ENCODE data around the gene NECTIN1. TPM values are rescaled to one million over a fixed set of nuclear protein-coding genes. Genes with fewer than 3 reads are reported as not detected.

Gene NECTIN1
- total RNA-seq, 1 experiment from 2014 or later: 23.8 TPM

DNA sequence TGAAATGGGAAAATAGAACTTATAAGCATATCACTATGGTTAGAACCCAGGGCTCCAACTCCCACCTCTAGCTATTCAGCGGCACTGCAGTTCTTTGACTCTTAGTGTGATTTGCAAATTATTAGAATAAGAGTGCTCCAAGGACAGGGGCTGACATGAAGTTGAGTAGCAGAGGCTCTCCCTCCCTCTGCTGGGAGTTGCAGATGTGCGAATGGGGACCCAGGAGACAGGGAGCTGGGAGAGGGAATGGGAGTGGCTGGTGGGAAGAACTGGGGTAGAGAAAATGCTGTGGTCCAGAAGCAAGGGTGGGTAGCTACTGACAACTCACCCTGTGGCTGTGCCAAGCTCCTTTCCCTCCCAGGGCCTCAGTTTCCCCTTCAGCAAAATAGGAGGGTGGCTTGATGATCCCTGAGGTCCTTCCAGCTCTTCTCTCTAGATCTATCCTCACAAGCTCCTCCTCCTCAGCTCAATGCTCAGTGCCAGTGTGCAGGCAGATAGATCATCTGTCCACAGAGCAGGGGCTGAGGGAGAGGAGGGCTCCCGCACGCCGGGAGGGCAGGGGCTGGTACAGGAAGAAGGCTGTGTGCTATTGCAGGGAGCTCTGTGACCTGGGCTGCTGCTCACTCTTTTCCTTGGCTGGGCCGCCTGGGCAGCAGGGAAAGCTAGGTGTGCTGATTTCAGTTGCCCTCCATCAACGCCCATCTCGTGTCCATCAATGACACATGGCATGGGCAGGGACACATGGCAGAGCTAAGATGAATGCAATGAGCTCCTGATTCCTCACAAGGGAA lies 99.0 kb downstream of the NECTIN1 start:
- Histone ChIP-seq H3K27ac (ENCODE audit: low read depth, low read length) (no peak overlapping the region), H2AFZ (ENCODE audit: low read depth, low read length, poor library complexity, severe bottlenecking) (no peak overlapping the region), H3K9me2 (ENCODE audit: insufficient read depth) (no peaks in the 10 kb centered on the region), H4K20me1 (ENCODE audit: insufficient read depth) (no peaks in the 10 kb centered on the region), H3K4me3 (replicated peaks in 1 of 2; ENCODE audit: low read depth in 1 of 2, low read length in 2 of 2) (no peak overlapping the region), H3K4me2 (ENCODE audit: low read length) (no peak overlapping the region), H3K79me2 (ENCODE audit: insufficient read depth, low read length) (no peaks in the 10 kb centered on the region), H3K27me3 (ENCODE audit: insufficient read depth, low read length) (no peaks in the 10 kb centered on the region), H3K9ac (ENCODE audit: low read length) (no peak overlapping the region), H3K9me3 (ENCODE audit: control insufficient read depth in 1 of 2, insufficient read depth in 1 of 2, low read depth in 1 of 2, low read length in 2 of 2) (no peaks in the 10 kb centered on the region), H3K4me1 (ENCODE audit: control insufficient read depth in 1 of 2, insufficient read depth in 2 of 2, low read length in 2 of 2) (no peaks in the 10 kb centered on the region), H3K36me3 (ENCODE audit: control insufficient read depth in 1 of 2, insufficient read depth in 2 of 2, low read length in 2 of 2) (no peaks in the 10 kb centered on the region)
- intact Hi-C loops (cut with micrococcal nuclease): no loop called here
- ChIA-PET CTCF (interaction anchor here (1.5 kb wide), 1 partner anchor 12 kb away, joined by 4 read pairs; no protein-coding TSS in a partner anchor), RAD21 (ENCODE audit: low non-redundant PET in 1 of 2, low total read pairs in 2 of 2, uncharacterized antibody in 2 of 2, unreplicated experiment in 2 of 2) (no interaction called here), POLR2A (no interaction called here)
- ATAC-seq (no peak), DNase-seq (ENCODE audit: low read depth, low spot score) (no peak)
- BruUV-seq (replicated peaks): no TSS peak
- TF ChIP-seq ELF1 (IDR thresholded peaks at IDR 0.05; ENCODE audit: borderline replicate concordance, low read depth) (no peak), TCF7L2 (IDR thresholded peaks at IDR 0.05; ENCODE audit: borderline replicate concordance, extremely low read depth, insufficient read depth, insufficient read length) (no peak), YY1 (IDR thresholded peaks at IDR 0.05; ENCODE audit: extremely low read depth, insufficient replicate concordance, low read depth, low read length) (no peak), RAD21 (IDR thresholded peaks at IDR 0.05; ENCODE audit: low read depth) (no peak), CBX3 (IDR thresholded peaks at IDR 0.05; ENCODE audit: low read depth) (no peak), POLR2A (IDR thresholded peaks at IDR 0.05; ENCODE audit: borderline replicate concordance, extremely low read depth, insufficient read depth, insufficient read length) (no peak), EZH2 (IDR thresholded peaks at IDR 0.05) (no peak), ZNF274 (IDR thresholded peaks at IDR 0.05; ENCODE audit: low read depth, low read length) (no peak), SP1 (IDR thresholded peaks at IDR 0.05; ENCODE audit: low read depth) (no peak), EZH2phosphoT487 (IDR thresholded peaks at IDR 0.05; ENCODE audit: borderline replicate concordance) (no peak), CEBPB (IDR thresholded peaks at IDR 0.05; ENCODE audit: low read depth) (no peak)
- TF ChIP-seq, protein P1, sequence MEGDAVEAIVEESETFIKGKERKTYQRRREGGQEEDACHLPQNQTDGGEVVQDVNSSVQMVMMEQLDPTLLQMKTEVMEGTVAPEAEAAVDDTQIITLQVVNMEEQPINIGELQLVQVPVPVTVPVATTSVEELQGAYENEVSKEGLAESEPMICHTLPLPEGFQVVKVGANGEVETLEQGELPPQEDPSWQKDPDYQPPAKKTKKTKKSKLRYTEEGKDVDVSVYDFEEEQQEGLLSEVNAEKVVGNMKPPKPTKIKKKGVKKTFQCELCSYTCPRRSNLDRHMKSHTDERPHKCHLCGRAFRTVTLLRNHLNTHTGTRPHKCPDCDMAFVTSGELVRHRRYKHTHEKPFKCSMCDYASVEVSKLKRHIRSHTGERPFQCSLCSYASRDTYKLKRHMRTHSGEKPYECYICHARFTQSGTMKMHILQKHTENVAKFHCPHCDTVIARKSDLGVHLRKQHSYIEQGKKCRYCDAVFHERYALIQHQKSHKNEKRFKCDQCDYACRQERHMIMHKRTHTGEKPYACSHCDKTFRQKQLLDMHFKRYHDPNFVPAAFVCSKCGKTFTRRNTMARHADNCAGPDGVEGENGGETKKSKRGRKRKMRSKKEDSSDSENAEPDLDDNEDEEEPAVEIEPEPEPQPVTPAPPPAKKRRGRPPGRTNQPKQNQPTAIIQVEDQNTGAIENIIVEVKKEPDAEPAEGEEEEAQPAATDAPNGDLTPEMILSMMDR (IDR thresholded peaks at IDR 0.05 in 2 of 3, conservative IDR thresholded peaks at IDR 0.05 in 1 of 3; ENCODE audit: borderline replicate concordance in 1 of 3, insufficient read depth in 1 of 3, low read depth in 2 of 3, low read length in 2 of 3): no peak
- TF ChIP-seq, protein P2, sequence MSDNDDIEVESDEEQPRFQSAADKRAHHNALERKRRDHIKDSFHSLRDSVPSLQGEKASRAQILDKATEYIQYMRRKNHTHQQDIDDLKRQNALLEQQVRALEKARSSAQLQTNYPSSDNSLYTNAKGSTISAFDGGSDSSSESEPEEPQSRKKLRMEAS (IDR thresholded peaks at IDR 0.05): no peak
- TF ChIP-seq, protein P3, sequence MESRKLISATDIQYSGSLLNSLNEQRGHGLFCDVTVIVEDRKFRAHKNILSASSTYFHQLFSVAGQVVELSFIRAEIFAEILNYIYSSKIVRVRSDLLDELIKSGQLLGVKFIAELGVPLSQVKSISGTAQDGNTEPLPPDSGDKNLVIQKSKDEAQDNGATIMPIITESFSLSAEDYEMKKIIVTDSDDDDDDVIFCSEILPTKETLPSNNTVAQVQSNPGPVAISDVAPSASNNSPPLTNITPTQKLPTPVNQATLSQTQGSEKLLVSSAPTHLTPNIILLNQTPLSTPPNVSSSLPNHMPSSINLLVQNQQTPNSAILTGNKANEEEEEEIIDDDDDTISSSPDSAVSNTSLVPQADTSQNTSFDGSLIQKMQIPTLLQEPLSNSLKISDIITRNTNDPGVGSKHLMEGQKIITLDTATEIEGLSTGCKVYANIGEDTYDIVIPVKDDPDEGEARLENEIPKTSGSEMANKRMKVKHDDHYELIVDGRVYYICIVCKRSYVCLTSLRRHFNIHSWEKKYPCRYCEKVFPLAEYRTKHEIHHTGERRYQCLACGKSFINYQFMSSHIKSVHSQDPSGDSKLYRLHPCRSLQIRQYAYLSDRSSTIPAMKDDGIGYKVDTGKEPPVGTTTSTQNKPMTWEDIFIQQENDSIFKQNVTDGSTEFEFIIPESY (IDR thresholded peaks at IDR 0.05; ENCODE audit: extremely low read depth, insufficient replicate concordance, low read length): no peak
- TF ChIP-seq, protein P4, sequence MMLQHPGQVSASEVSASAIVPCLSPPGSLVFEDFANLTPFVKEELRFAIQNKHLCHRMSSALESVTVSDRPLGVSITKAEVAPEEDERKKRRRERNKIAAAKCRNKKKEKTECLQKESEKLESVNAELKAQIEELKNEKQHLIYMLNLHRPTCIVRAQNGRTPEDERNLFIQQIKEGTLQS (IDR thresholded peaks at IDR 0.05): no peak

All from HCT116 (cell line).